Measurements from ENCODE around the gene RELN.

The RELN gene

GRCh38 chr7:103989785-103990767, 618 bp upstream of the RELN start:
- DNase-seq: no peak

GRCh38 chr7:103988468-103989199, 824 bp downstream of the RELN start:
- no peak for DNase-seq

- DNase-seq: no peak
These were observed 2.0 kb downstream of the RELN start for GRCh38 chr7:103987451-103987850.

- DNase-seq: no peak
These were observed 3.8 kb downstream of the RELN start for GRCh38 chr7:103985565-103986126.

GRCh38 chr7:103984050-103984449, 5.4 kb downstream of the RELN start:
- no peak for DNase-seq

- DNase-seq: no peak
These were observed 6.1 kb downstream of the RELN start for GRCh38 chr7:103983201-103983977.

GRCh38 chr7:103981003-103981423, 8.4 kb downstream of the RELN start:
- no peak for DNase-seq

GRCh38 chr7:103972779-103973434, 16.6 kb downstream of the RELN start:
- DNase-seq: no peak

- DNase-seq: no peak
These were observed 22.1 kb downstream of the RELN start for GRCh38 chr7:103967401-103967800.

- no peak for DNase-seq
These were observed 22.7 kb downstream of the RELN start for GRCh38 chr7:103966593-103967277.

GRCh38 chr7:103964269-103964668, 25.2 kb downstream of the RELN start:
- DNase-seq: no peak

GRCh38 chr7:103962070-103962469, 27.4 kb downstream of the RELN start:
- no peak for DNase-seq

GRCh38 chr7:103958284-103958818, 31.1 kb downstream of the RELN start:
- no peak for DNase-seq

GRCh38 chr7:103955985-103956384, 33.5 kb downstream of the RELN start:
- DNase-seq: no peak

- no peak for DNase-seq
These were observed 37.0 kb downstream of the RELN start for GRCh38 chr7:103952408-103952807.

- no peak for DNase-seq
These were observed 38.1 kb downstream of the RELN start for GRCh38 chr7:103951311-103951710.

GRCh38 chr7:103949374-103949773, 40.1 kb downstream of the RELN start:
- no peak for DNase-seq

GRCh38 chr7:103947026-103947655, 42.3 kb downstream of the RELN start:
- DNase-seq: no peak

- DNase-seq: no peak
These were observed 45.1 kb downstream of the RELN start for GRCh38 chr7:103944230-103944900.

- no peak for DNase-seq
These were observed 47.5 kb downstream of the RELN start for GRCh38 chr7:103941976-103942375.

Measured in activated CD4-positive, alpha-beta T cell treated with anti-CD3 and anti-CD28 coated beads, Interleukin-2, amount 50 U/mL, for 1 hour (primary cell).